GM18867 (cell line): ENCODE data around the gene OR10P1.
"Not testable (repeated sequence)": the region's sequence is repeated elsewhere in the genome, so short reads cannot be mapped to it uniquely, and the experiment has no call there.

Experiments
- ATAC-seq: cut with Tn5 transposase; IDR thresholded peaks from one replicate; pipeline ENCODE4 v1.9.1; 2021; ENCODE audit warnings: mild to moderate bottlenecking, moderate library complexity; ENCODE audit not compliant: unreplicated experiment

The OR10P1 gene

DNA sequence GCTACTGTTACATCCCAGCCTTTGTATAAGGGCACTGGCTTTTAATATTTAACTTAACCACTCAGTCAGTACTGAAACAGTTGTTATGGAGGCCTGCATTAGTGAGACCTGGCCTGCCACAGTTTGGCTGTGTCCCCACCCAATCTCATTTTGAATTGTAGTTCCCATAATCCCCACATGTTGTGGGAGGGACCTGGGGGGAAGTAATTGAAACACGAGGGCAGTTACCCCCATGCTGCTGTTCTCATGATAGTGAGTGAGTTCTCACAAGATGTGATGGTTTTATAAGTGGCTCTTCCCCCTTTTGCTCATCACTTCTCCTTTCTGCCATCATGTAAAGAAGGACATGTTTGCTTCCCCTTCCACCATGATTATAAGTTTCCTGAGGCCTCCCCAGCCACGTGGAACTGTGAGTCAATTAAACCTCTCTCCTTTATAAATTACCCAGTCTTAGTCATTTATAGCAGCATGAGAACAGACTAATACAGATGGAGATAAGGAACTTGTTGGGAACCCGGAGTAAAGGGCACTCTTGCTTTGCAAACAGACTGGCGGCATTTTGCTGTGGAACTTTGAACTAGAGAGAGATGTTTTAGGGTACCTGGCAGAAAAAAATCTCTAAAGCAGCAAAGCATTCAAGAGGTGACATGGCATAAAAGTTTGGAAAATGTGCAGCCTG, 14.1 kb downstream of the OR10P1 start:
- ATAC-seq = not testable (repeated sequence)

DNA sequence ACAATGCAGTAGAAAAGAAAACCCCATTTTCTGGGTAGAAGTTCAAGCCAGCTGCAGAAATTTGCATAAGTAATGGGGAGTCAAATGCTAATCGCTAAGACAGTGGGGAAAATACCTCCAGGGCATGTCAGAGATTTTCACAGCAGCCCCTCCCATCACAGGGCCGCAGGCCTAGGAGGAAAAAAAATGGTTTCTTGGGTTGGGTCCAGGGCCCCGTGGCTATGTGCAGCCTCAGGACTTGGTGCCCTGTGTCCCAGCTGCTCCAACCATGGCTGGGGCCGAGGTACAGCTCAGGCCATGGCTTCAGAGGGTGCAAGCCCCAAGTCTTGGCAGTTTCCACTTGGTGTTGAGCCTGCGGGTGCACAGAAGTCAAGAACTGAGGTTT, 14.6 kb downstream of the OR10P1 start:
- ATAC-seq = no peak

DNA sequence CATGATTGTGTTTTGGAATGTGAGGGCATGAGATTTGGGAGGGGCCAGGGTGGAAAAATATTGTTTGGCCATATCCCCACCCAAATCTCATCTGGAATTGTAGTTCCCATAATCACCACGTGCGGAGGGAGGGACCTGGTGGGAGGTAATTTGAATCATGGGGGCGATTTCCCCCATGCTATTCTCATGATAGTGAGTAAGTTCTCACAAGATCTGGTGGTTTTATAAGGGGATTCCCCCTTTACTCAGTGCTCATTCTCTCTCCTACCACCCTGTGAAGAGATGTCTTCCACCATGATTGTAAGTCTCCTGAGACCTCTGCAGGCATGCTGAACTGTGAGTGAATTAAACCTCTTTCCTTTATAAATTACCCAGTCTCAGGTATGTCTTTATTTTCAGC, 15.7 kb downstream of the OR10P1 start:
- no peak for ATAC-seq

DNA sequence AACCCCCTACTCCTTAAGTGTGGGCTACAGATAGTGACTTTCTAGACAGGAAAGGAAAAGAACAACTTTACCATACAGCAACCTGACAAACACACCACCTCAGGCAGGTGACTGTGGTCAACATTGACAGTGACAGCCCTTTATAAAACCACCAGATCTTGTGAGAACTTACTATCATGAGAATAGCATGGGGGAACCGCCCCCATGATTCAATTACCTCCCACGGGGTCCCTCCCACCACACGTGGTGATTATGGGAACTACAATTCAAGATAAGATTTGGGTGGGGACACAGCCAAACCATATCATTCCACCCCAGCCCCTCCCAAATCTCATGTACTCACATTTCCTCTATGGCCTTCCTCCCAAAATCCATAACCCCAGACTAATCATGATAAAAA, 16.3 kb downstream of the OR10P1 start:
- ATAC-seq = no peak

DNA sequence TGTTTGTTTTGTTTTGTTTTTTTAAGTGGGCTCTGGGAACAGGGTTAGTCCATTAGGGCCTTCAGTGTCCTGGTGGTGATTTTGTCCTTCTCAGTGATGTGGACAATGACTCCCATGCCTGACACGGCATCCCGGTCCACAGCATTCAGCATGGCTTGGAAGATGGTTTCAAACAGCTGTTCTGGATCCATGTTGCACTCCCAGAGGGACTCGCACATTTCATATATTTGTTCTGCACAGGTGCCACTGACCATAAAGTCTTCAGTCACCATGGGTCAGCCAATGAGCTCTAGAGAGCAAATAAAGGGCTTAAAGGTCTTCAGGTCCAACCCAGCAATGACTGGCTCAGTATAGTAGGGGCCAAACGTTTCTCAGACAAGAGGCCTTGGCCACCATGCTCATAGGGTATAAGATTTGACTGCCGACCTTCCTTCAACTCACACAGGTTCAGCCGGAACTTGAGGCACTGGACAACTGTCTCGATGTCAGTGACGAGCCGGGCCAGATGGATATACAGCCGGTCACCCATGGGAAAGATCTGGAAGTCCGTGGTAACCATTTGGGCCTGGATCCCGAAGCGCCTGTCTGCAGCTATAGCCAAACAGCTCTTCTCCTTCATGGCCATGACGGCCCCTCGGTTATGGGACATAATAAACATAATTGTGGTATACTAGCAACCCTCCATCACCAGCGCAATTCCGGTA, 18.0 kb downstream of the OR10P1 start:
- ATAC-seq = no peak

DNA sequence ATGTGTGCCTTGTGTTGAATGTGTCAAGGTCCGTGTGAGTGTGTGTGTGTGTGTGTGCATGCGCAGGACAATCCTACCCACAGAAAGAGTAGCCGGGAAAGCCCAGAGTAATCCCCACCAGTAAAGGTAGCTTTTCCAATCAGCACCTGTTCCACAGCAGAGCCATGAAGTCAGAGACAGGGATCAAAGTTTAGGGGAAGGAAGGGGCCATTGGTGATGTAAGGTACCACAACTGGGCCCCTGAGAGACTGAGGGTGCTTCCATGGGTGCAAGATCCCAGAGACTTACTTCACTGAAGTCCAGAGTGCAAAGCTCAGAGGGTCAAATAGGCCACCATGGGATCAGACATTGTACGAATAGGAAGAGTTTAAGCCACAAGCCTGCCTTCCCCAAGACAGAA, 20.5 kb downstream of the OR10P1 start:
- ATAC-seq = no peak

DNA sequence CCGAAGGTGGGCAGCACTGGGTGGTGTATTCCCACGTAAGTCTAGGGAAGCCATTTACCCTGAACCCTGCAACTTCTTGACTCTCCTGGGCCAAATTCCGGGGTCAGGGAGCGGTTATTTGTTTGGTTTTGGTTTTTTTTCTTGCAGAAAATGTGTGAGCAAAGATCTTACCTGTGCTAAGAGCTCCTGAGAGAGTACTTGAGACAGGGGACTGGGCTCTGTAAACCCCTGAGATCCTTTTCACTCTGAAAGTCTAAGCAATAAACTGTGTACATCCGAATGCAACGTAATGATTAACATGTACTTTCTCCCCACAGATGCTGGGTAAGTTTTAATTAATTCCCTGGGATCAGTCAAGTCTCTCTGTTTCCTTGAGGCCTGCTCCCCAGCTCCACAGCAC, 21.5 kb downstream of the OR10P1 start:
- no peak for ATAC-seq

DNA sequence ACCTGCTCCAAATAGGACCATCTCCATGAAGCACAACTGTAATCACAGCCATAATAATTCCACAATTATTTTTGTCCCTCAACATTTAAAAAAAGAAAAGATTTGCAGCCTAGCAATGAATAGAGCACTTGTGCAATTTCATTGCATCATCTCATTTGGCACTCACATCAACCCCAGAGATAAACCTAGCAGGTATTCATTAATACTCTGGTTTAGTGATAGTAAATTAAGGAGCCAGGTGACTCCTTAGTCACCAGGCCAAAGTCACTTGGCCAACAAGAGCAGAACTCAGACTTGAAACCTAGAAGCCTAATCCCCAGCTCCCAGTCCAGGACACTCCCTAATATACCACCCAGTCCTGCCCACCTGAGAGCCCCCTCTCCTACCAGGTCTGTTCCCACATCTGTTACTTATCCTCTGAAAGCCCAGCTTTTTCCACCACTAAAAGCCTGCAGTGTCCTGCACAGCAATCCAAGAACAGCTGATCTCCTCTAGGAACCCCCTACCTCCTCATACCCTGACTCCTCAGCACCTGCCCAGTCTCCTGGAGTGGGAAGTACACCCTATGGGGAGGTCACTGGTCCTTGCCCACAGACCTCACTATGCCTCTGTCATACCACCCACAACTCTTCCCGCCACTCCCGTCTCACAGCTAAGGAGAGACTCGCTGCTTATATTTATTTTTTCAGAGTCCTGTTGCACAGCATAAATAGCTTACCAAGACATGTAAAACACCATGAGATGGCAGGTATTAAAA, 22.1 kb downstream of the OR10P1 start:
- no peak for ATAC-seq

DNA sequence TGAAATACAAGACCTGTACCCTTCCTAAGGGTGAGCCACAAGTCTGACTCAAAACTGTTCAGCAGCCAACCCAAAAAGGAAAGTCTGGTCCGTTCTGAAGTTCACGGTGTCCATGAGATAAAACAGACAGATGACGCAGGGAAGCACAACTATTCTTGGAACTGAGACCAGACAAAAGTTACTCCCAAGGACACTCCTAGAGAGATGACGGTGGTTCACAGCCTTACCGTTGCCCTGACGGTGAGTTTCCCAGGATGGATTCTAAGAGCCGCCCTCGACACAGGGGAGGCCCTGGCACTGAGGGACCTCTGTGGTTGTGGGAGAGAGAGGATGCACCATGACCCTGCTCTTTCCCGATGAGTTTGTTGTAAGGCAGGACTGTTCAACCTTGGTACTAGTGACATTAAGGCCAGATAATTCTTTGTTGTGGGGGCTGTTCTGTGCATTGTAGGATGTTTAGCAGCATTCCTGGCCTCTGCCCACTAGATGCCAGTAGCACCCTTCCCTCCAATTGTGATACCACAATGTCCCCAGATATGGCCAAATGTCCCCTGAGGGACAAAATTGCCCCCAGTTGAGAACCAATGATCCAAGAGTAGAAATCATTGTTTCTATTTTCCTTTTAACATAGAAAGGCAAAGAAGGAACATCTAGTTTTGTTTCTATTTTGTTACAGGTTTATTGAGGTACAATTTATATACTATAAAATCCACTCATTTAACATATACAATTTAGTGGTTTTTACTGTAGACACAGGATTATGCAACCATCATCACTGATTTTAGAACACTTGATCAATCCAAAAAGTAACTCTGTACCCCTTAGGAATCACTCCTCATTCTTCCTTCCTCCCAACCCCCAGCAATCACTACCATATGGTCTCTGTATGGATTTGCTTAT, 23.0 kb downstream of the OR10P1 start:
- peak; percentile 49 for ATAC-seq

DNA sequence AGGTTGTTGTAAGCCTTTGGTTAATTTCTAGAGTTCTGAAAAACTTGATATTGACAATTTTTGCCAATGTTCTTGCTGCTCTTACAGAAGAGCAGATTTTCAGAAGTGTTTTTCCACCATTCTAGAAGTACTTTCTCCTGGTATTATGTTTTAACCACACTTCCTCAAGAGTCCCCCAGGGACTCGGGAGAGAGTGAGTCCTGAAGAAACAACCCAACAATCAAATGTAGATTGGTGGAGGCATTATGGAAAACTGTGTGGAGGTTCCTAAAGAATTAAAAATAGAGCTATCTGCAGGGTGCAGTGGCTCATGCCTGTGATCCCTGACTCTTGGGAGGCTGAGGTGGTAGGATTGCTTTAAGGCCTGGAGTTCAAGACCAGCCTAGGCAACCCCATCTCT, 26.7 kb downstream of the OR10P1 start:
- no peak for ATAC-seq

DNA sequence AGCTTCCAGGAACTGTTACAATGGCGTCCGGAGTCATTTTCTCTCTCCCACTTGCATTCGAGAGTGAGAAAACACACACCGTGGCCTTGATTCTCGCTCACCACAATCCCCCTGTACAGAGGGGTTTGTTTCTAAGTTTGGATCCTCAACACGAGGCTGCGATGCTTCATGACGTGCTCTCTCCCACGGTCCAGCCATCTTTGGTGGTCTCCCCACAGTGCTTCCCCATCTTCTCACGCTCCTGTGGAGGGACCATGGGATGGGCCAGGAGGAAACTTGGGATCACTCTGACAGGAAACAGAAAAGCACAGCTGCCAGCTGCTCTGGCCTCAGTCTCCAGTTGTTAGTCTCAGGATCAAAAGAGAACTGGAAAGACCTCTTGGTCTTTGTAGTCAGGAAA, 28.1 kb downstream of the OR10P1 start:
- no peak for ATAC-seq

DNA sequence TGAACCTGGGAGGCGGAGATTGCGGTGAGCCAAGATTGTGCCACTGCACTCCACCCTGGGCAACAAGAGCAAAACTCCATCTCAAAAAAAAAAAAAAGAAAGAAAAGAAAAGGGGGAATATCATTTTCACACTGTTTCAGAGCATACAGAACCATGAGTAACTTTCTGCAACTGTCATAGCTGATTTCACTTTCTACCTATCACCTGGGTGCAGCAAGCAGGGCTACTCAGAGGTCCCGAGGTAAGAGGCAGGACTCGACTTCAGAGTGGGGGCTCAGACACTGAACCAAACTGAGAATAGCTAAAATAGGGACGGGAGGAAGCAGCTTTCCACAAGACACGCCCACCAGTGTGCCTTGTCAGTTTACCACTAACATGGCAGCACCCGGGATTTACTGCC, 29.8 kb downstream of the OR10P1 start:
- peak; percentile 40 for ATAC-seq

DNA sequence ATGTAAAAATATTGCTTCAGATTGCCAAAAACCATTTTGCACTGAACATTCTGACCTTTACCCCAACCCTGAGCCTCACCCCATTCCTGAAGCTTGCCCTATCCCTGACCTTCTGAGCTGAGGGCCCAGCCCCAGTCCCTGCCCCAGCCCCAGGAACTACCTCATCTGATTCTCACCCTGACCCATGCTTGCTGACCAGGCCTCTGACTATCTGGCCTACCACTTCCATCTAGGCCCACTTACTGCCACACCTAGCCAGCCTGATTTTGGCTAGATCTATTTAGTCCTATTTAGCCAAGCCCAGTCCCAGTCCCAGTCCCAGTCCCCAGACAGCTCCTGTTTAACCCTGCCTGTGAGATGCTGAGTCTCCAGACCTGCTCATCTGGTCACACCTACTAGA, 33.6 kb downstream of the OR10P1 start:
- ATAC-seq = no peak

DNA sequence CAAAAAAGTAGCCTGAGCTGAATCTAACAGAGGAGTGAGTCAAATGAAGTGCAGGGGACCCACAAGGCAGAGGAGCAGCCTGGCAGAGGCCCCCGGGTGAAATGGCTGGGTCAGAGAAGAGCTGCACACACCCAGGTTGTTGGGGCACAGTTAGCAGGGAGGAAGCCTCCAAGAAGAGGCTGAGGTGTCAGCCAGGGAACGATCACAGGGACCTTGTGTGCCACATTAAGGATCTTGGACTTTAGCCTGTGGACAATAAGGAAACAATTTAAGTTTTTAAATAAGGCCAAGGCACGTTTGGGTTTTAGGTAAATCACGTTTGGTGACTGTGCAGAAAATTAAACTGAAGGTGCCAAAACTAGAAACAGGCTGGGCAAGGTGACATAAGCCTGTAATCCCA, 35.1 kb downstream of the OR10P1 start:
- ATAC-seq = no peak

DNA sequence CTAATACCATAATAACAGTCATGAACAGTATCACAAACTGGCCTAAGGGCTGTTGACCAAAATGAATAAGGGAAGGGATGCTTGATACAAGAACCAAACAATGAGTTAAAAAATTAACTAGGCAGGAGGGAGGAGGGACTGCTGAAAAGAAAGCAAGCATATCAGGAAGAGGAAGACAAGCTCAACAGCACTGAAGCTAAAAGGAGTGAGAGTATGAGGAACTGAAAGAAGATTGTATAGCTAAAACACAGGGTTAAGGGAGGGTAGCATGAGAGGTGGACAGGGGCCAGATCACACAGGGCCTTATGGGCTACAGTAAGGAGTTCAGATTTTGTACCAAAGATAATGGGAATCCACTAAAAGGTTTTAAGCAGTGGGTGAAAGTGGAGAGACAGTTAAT, 36.9 kb downstream of the OR10P1 start:
- ATAC-seq = peak; percentile 99

DNA sequence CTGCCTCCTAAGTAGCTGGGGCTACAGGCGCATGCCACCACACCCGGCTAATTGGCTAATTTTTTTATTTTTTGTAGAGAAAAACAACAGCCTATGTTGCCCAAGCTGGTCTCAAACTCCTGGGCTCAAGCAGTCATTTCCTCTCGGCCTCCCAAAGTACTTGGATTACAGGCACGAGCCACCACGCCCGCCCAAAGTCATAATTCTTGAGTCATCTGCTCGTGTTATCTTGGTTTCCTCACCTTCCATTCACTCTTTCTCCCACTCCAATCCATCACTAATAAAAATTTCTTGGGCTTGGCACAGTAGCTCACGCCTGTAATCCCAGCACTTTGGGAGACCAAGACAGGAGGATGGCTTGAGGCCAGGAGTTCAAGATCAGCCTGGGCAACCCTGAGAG, 39.0 kb downstream of the OR10P1 start:
- ATAC-seq = no peak

DNA sequence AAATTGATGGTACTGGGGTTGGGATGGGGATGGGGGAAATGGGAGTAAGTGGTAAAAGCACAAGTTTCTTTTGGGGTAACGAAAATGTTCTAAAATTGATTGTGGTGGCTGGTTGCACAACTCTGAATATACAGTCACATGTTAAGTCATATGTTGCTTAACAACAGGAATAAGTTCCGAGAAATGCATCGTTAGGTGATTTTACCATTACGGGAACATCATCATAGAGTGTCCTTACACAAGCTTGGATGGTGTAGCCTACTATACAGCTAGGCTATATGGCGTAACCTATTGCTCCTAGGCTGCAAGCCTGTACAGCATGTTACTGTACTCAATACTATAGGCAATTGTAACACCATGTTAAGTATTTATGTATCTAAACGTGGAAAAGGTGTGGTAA, 40.0 kb downstream of the OR10P1 start:
- ATAC-seq = no peak

DNA sequence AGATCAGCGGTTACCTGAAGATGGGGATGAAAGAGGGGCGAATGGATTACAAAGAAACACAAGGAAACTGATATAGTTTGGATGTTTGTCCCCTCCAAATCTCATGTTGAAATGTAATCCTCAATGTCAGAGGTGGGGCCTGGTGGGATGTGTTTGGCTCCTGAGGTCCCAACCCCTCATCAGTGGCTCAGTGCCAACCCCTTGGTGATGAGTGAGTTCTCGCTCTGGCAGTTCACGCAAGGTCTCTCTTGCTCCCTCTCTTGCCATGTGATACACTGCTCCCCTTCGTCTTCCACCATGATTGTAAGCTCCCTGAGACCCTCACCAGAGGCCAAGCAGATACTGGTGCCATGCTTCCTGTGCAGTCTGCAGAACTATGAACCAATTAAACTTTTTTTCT, 43.0 kb downstream of the OR10P1 start:
- ATAC-seq = no peak

DNA sequence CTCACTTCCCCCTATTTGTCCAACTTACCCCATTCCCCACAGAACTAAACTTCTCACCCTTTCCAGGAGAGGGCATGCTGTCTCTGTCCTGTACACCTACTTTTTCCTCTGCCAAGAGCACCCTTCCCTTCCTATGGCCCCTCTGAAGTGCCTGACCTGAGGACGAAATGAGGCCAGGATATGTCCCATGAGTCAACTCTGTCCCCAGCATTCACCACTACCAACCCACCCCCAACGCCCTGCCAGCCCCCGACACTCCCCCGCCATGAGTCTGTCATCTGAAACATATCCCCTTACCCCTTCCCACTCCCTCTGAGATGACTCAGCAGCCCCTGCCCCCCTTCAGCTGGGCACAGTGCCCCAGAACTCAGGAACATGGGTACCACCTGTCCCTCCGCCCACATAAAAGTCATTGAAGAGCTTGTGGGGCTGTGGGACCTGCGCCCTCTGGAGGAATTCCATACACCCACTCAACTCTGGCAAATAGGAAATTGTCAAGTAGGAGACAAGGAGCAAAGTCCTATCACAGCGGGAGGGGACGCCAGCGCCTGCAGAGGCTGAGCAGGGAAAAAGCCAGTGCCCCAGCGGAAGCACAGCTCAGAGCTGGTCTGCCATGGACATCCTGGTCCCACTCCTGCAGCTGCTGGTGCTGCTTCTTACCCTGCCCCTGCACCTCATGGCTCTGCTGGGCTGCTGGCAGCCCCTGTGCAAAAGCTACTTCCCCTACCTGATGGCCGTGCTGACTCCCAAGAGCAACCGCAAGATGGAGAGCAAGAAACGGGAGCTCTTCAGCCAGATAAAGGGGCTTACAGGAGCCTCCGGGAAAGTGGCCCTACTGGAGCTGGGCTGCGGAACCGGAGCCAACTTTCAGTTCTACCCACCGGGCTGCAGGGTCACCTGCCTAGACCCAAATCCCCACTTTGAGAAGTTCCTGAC, 44.7 kb downstream of the OR10P1 start:
- no peak for ATAC-seq
